Measurements from ENCODE around the gene RAPGEF4.

The RAPGEF4 gene

GRCh38 chr2:172986040-172986439 lies 250.4 kb downstream of the RAPGEF4 start:
- Histone ChIP-seq H3K36me3 (ENCODE audit: control insufficient read depth in 2 of 2, insufficient read depth in 2 of 2, low read length in 2 of 2) (no peaks in the 10 kb centered on the region), H3K9ac (ENCODE audit: low read length in 2 of 2) (no peak overlapping the region), H3K4me3 (ENCODE audit: low read length in 2 of 2) (no peak overlapping the region), H3K4me1 (ENCODE audit: control insufficient read depth, insufficient read depth, low read length) (no peaks in the 10 kb centered on the region), H3K27ac (ENCODE audit: low read length) (no peak overlapping the region), H3K9me3 (ENCODE audit: control insufficient read depth in 2 of 2, low read length in 2 of 2) (no peaks in the 10 kb centered on the region), H3K27me3 (ENCODE audit: control insufficient read depth in 1 of 2, insufficient read depth in 2 of 2, low read length in 2 of 2) (no peaks in the 10 kb centered on the region)

GRCh38 chr2:172988728-172989127 lies 253.1 kb downstream of the RAPGEF4 start:
- Histone ChIP-seq H3K27ac (ENCODE audit: low read length) (no peak overlapping the region), H3K4me3 (ENCODE audit: low read length in 2 of 2) (no peak overlapping the region), H3K27me3 (ENCODE audit: control insufficient read depth in 1 of 2, insufficient read depth in 2 of 2, low read length in 2 of 2) (no peaks in the 10 kb centered on the region), H3K4me1 (ENCODE audit: control insufficient read depth, insufficient read depth, low read length) (no peaks in the 10 kb centered on the region), H3K9me3 (ENCODE audit: control insufficient read depth in 2 of 2, low read length in 2 of 2) (no peaks in the 10 kb centered on the region), H3K9ac (ENCODE audit: low read length in 2 of 2) (no peak overlapping the region), H3K36me3 (ENCODE audit: control insufficient read depth in 2 of 2, insufficient read depth in 2 of 2, low read length in 2 of 2) (no peaks in the 10 kb centered on the region)

DNA sequence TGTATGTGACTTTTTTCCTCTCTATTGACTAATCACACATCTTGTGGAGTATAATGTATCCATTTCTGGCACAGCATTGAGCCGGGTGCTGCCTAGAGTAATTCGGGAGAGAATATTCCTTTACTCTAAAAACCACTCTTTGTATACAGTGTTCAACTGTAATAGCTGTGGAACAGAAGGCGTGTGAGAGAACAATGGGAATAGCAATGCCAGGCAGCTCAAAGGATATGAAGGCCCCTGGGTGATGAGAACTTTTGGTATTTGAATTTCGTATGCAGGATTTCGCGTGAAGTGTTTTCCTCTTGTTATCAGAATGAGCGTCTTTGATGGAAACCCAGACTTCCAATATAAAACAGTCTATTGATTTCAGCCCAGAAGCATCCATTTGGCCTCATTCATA lies 255.4 kb downstream of the RAPGEF4 start:
- H3K4me1 ChIP-seq (ENCODE audit: control insufficient read depth, insufficient read depth, low read length) = no peaks in the 10 kb centered on the region
- H3K4me3 ChIP-seq (ENCODE audit: low read length in 2 of 2) = no peak overlapping the region
- no peaks in the 10 kb centered on the region for H3K9me3 ChIP-seq (ENCODE audit: control insufficient read depth in 2 of 2, low read length in 2 of 2)
- no peak overlapping the region for H3K9ac ChIP-seq (ENCODE audit: low read length in 2 of 2)
- H3K27ac ChIP-seq (ENCODE audit: low read length) = no peak overlapping the region
- no peaks in the 10 kb centered on the region for H3K27me3 ChIP-seq (ENCODE audit: control insufficient read depth in 1 of 2, insufficient read depth in 2 of 2, low read length in 2 of 2)
- no peaks in the 10 kb centered on the region for H3K36me3 ChIP-seq (ENCODE audit: control insufficient read depth in 2 of 2, insufficient read depth in 2 of 2, low read length in 2 of 2)

- Histone ChIP-seq H3K27ac (ENCODE audit: low read length) (no peak overlapping the region), H3K36me3 (ENCODE audit: control insufficient read depth in 2 of 2, insufficient read depth in 2 of 2, low read length in 2 of 2) (no peaks in the 10 kb centered on the region), H3K9me3 (ENCODE audit: control insufficient read depth in 2 of 2, low read length in 2 of 2) (no peaks in the 10 kb centered on the region), H3K4me3 (ENCODE audit: low read length in 2 of 2) (no peak overlapping the region), H3K27me3 (ENCODE audit: control insufficient read depth in 1 of 2, insufficient read depth in 2 of 2, low read length in 2 of 2) (no peaks in the 10 kb centered on the region), H3K4me1 (ENCODE audit: control insufficient read depth, insufficient read depth, low read length) (no peaks in the 10 kb centered on the region), H3K9ac (ENCODE audit: low read length in 2 of 2) (no peak overlapping the region)
Observed at GRCh38 chr2:172993139-172993538, 257.5 kb downstream of the RAPGEF4 start.

DNA sequence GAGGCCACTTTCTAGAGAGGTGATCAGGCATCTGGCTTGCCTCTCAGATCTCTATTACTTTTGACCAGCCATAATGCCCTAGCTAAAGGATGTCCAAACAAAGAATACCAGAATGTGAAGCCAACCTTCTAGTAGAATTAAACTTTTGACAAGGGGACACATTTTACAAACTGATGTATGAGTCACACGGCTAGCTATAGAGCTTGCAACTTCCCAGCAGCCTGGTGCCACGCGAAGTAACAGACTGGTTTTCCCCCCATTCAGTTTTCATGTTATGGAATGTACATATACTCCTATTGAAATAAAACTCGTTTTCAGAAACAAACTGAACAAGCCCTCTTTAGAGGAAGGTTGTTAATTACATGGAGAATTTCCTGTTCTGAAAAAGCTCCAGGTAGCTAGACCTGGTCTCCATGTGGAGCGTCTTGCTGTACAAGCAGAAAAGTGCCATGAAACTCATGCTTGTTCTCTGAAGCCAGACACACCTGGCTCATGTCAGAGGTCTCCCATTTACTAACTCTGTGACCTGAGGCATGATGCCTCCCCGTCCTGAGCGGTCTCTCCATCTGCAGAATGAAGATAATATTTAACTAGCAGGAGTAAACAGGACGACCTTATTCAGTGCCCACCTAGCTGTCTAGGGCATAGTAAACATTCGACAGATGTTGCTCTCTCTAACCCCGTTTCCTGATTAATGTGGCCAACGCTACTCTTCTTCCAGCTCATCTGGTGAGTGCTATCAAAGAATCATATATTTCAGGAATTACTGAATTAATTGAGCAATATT lies 258.5 kb downstream of the RAPGEF4 start:
- Histone ChIP-seq H3K27me3 (ENCODE audit: control insufficient read depth in 1 of 2, insufficient read depth in 2 of 2, low read length in 2 of 2) (no peaks in the 10 kb centered on the region), H3K9me3 (ENCODE audit: control insufficient read depth in 2 of 2, low read length in 2 of 2) (no peaks in the 10 kb centered on the region), H3K4me1 (ENCODE audit: control insufficient read depth, insufficient read depth, low read length) (no peaks in the 10 kb centered on the region), H3K27ac (ENCODE audit: low read length) (no peak overlapping the region), H3K9ac (ENCODE audit: low read length in 2 of 2) (no peak overlapping the region), H3K4me3 (ENCODE audit: low read length in 2 of 2) (no peak overlapping the region), H3K36me3 (ENCODE audit: control insufficient read depth in 2 of 2, insufficient read depth in 2 of 2, low read length in 2 of 2) (no peaks in the 10 kb centered on the region)

DNA sequence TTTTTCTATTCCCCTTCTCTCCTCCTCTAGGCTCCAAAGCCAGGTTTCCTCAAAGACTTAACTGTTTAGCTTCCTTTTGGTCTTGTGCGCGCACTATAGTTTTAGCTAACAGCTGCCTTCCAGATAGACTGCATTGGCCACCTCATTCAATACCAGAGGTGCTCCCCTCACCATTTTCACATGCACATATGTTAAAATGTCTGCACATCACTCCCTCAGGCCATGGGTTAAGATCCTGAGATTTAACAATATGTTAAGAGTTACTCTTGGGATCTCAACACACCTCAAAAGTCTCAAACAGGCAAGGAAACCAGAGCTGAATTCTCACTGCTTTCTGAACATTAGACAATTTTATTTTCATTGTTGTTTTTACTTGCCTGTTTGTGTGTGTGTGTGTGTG lies 259.2 kb downstream of the RAPGEF4 start:
- Histone ChIP-seq H3K4me3 (ENCODE audit: low read length in 2 of 2) (no peak overlapping the region), H3K9ac (ENCODE audit: low read length in 2 of 2) (no peak overlapping the region), H3K9me3 (ENCODE audit: control insufficient read depth in 2 of 2, low read length in 2 of 2) (no peaks in the 10 kb centered on the region), H3K27ac (ENCODE audit: low read length) (no peak overlapping the region), H3K27me3 (ENCODE audit: control insufficient read depth in 1 of 2, insufficient read depth in 2 of 2, low read length in 2 of 2) (no peaks in the 10 kb centered on the region), H3K4me1 (ENCODE audit: control insufficient read depth, insufficient read depth, low read length) (no peaks in the 10 kb centered on the region), H3K36me3 (ENCODE audit: control insufficient read depth in 2 of 2, insufficient read depth in 2 of 2, low read length in 2 of 2) (no peaks in the 10 kb centered on the region)

DNA sequence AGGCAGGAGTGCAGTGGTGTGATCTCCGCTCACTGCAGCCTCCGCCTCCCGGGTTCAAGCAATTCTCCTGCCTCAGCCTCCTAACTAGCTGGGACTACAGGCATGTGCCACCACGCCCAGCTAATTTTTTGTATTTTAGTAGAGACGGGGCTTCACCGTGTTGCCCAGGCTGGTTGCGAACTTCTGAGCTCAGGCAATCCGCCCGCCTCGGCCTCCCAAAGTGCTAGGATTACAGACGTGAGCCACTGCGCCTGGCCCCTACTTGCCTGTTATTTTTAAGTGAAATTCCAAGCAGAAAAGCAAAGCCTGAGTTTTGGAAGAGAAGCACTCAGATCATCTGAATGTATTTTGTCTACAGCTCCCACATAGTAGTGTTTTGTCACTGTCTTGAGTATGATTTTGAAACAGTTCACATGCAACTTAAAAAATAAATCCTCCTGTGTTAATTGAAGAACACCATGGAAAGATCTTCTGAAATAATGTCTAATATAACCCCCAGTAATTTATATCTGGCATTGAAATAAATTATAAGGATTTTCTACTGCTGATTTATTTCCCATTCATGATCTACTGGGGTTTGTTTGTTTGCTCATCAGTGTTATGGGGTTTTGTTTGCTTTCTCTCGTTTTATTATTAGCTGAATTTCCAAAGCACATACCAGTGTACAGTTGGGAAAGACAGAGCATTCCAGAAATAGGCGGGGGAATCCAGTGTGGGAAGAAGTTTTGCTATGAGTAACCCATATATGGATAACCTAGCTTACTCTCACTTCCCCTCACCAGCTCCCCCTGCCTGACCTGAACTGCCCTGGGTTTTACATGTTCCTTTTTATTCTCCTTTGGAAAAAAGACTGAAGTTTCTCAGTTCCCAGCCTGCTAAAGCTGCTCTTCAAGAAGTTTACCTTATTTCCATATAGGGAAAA lies 259.9 kb downstream of the RAPGEF4 start:
- no peak overlapping the region for H3K9ac ChIP-seq (ENCODE audit: low read length in 2 of 2)

DNA sequence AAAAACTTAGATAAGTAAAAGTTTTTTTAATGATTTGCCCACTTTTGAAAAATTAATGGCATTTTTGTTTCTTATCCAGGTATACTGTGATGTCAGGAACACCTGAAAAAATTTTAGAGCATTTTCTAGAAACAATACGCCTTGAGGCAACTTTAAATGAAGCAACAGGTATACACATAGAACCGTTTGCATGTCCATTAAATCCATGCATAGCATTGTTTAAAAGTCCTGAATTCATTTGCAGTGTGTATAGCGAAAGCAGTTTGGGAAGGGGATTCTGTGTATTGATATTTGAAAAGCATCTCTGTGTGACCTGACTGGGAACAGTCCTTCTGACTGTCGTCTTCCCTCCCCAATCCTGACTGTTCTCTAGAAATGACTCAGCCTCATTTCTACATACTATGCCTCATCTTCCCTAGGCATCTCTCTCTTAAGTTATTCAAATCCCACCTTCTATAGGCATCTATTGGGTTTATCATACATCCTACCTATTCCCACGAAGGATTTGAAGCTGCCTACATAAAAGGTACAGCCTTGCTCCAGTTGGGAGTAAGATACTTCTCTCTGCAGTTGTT lies 260.8 kb downstream of the RAPGEF4 start:
- no peaks in the 10 kb centered on the region for H3K27me3 ChIP-seq (ENCODE audit: control insufficient read depth in 1 of 2, insufficient read depth in 2 of 2, low read length in 2 of 2)
- H3K36me3 ChIP-seq (ENCODE audit: control insufficient read depth in 2 of 2, insufficient read depth in 2 of 2, low read length in 2 of 2) = no peaks in the 10 kb centered on the region
- H3K27ac ChIP-seq (ENCODE audit: low read length) = no peak overlapping the region
- H3K9me3 ChIP-seq (ENCODE audit: control insufficient read depth in 2 of 2, low read length in 2 of 2) = no peaks in the 10 kb centered on the region
- H3K4me3 ChIP-seq (ENCODE audit: low read length in 2 of 2) = no peak overlapping the region
- no peaks in the 10 kb centered on the region for H3K4me1 ChIP-seq (ENCODE audit: control insufficient read depth, insufficient read depth, low read length)
- no peak overlapping the region for H3K9ac ChIP-seq (ENCODE audit: low read length in 2 of 2)

More for the DNA sequence above, 259.9 kb downstream of the RAPGEF4 start:
- no peaks in the 10 kb centered on the region for H3K4me1 ChIP-seq (ENCODE audit: control insufficient read depth, insufficient read depth, low read length)
- H3K27ac ChIP-seq (ENCODE audit: low read length) = no peak overlapping the region
- no peaks in the 10 kb centered on the region for H3K9me3 ChIP-seq (ENCODE audit: control insufficient read depth in 2 of 2, low read length in 2 of 2)
- no peaks in the 10 kb centered on the region for H3K27me3 ChIP-seq (ENCODE audit: control insufficient read depth in 1 of 2, insufficient read depth in 2 of 2, low read length in 2 of 2)
- no peaks in the 10 kb centered on the region for H3K36me3 ChIP-seq (ENCODE audit: control insufficient read depth in 2 of 2, insufficient read depth in 2 of 2, low read length in 2 of 2)
- H3K4me3 ChIP-seq (ENCODE audit: low read length in 2 of 2) = no peak overlapping the region

- no peaks in the 10 kb centered on the region for H3K4me1 ChIP-seq (ENCODE audit: control insufficient read depth, insufficient read depth, low read length)
- no peaks in the 10 kb centered on the region for H3K27me3 ChIP-seq (ENCODE audit: control insufficient read depth in 1 of 2, insufficient read depth in 2 of 2, low read length in 2 of 2)
- no peak overlapping the region for H3K27ac ChIP-seq (ENCODE audit: low read length)
- H3K4me3 ChIP-seq (ENCODE audit: low read length in 2 of 2) = no peak overlapping the region
- H3K36me3 ChIP-seq (ENCODE audit: control insufficient read depth in 2 of 2, insufficient read depth in 2 of 2, low read length in 2 of 2) = no peaks in the 10 kb centered on the region
- H3K9ac ChIP-seq (ENCODE audit: low read length in 2 of 2) = no peak overlapping the region
- H3K9me3 ChIP-seq (ENCODE audit: control insufficient read depth in 2 of 2, low read length in 2 of 2) = no peaks in the 10 kb centered on the region
Observed at GRCh38 chr2:172997031-172997430, 261.4 kb downstream of the RAPGEF4 start.

DNA sequence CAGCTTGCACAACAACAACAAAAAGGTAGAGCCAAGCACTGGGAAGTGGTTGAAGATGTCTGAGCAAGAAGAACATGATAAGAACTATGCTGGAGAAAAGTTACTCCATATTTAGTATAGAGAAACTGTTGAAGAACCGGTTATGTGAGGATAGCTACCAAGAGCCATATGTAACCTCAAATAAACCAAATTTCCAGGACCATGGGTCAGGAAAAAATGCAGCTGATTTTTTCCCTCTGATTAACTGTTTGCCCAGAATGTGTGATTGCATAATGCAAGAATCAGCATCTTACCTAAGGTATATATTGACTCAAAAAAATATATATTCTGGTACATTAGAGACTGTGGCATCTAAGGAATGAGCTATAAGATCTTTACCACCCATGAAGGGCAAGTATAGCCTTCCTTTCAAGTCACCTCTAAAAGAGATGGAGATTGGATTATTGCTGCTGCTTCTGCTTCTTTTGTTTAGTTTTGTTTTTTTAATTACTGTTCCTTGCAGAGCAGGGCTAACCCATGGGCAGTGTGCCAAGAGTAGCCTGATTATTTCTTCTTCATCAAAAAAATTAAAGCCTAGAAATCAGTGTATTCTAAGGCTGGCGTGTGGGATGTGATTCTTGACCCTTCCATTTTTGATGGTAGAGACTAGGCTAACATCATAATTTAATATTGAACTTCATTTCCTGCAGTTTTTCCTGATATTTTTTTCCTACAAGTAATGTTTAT lies 263.1 kb downstream of the RAPGEF4 start:
- Histone ChIP-seq H3K4me1 (ENCODE audit: control insufficient read depth, insufficient read depth, low read length) (no peaks in the 10 kb centered on the region), H3K4me3 (ENCODE audit: low read length in 2 of 2) (no peak overlapping the region), H3K9ac (ENCODE audit: low read length in 2 of 2) (no peak overlapping the region), H3K27ac (ENCODE audit: low read length) (no peak overlapping the region), H3K9me3 (ENCODE audit: control insufficient read depth in 2 of 2, low read length in 2 of 2) (no peaks in the 10 kb centered on the region), H3K36me3 (ENCODE audit: control insufficient read depth in 2 of 2, insufficient read depth in 2 of 2, low read length in 2 of 2) (no peaks in the 10 kb centered on the region), H3K27me3 (ENCODE audit: control insufficient read depth in 1 of 2, insufficient read depth in 2 of 2, low read length in 2 of 2) (no peaks in the 10 kb centered on the region)

Data from stomach smooth muscle (tissue), 2 donors.